Adrenal gland (tissue), 12 donors: ENCODE results near the gene SGSM1. TPM values are rescaled to one million over a fixed set of nuclear protein-coding genes. Genes with fewer than 3 reads are reported as not detected.

Experiments
- DNase-seq, 7 donors: peaks; one replicate each; pipeline ENCODE4 v3.0.0-alpha.2; 2019 to 2020
- H3K27ac ChIP-seq, 5 donors: fragments of 200-600 bp; sonication (generic) in 4 of 5; 1 replicate in 3 of 5; 2 replicates in 2 of 5; pipeline versions ENCODE4 v1.5.1 to v1.8.0; 2016 to 2020; ENCODE audit warnings: mild to moderate bottlenecking in 1 of 5
- H3K27me3 ChIP-seq: fragments of 200-600 bp; 2 replicates; pipeline ENCODE4 v1.8.0; 2021
- H3K36me3 ChIP-seq, 2 donors: fragments of 200-600 bp; replicated peaks in 1 of 2; 1 replicate in 1 of 2; 2 replicates in 1 of 2; pipeline versions ENCODE4 v1.5.1 to v1.8.0; 2018 to 2022
- H3K4me1 ChIP-seq, 2 donors: fragments of 200-600 bp; replicated peaks in 1 of 2; 1 replicate in 1 of 2; 2 replicates in 1 of 2; pipeline versions ENCODE4 v1.5.1 to v1.8.0; 2018 to 2021
- H3K4me3 ChIP-seq, 4 donors: fragments of 200-600 bp; sonication (generic) in 3 of 4; one replicate each; pipeline ENCODE4 v1.5.1; 2016 to 2018
- H3K9me3 ChIP-seq, 3 donors: fragments of 200-600 bp; sonication (generic) in 1 of 3; replicated peaks in 1 of 3; 1 replicate in 2 of 3; 2 replicates in 1 of 3; pipeline versions ENCODE4 v1.5.1 to v1.8.0; 2016 to 2021
- POLR2A ChIP-seq, 2 donors: fragments of 450-650 bp; IDR thresholded peaks; one replicate each; pipeline ENCODE4 v1.6.1; 2017; ENCODE audit warnings: antibody characterized with exemption in 2 of 2, mild to moderate bottlenecking in 2 of 2, moderate library complexity in 1 of 2
- WGBS, 4 donors: extraction: QIAGEN DNeasy Blood & Tissue Kit in 2 of 4; methylation state at CpG; one replicate each; pipeline versions ENCODE4 v1.1.5 to v1.1.7; 2013 to 2017; 5-methylcytosine and 5-hydroxymethylcytosine counted together
- intact Hi-C, 2 donors: fragments of 100-400 bp; cut with DNase I; formaldehyde crosslinking; loops; one replicate each; pipeline versions ENCODE4 v1.14.1 to v1.15.0; 2022 to 2023
- polyA plus RNA-seq, 3 donors: library from polyadenylated mRNA; stranded (reverse); fragments of 200-250 nt in 2 of 3; fragments of 350-450 nt in 1 of 3; fragmentation: Illumina TruSeq in 1 of 3; extraction: RNeasy Lipid Tissue Mini Kit (QIAGEN cat#74804) in 1 of 3; gene quantifications; one replicate each; pipeline ENCODE4 v1.2.3, GENCODE V29; 2013 to 2014
- total RNA-seq, 9 donors: library from RNA; depleted of rRNA in 4 of 9; stranded (reverse); fragments of >200 nt in 4 of 9; fragments of 120-200 nt in 1 of 9; fragmentation: NEBNext Ultra II Directional in 1 of 9; extraction: Animal tissue kit (Norgen Biotek cat#: 25700) in 1 of 9; gene quantifications; one replicate each; pipeline versions ENCODE4 v1.1.0 to v1.2.4, GENCODE V29; 2013 to 2023
- TF ChIP-seq, protein P1 (sequence below), 6 experiments: fragments of 450-650 bp in 4 of 6; fragments of 200-600 bp in 2 of 6; sonication (generic) in 1 of 6; IDR thresholded peaks; 1 replicate in 5 of 6; 2 replicates in 1 of 6; pipeline versions ENCODE4 v1.5.1 to v1.8.0; 2016 to 2021; ENCODE audit warnings: antibody characterized with exemption in 6 of 6, mild to moderate bottlenecking in 2 of 6, moderate library complexity in 1 of 6
- donor health status: healthy with polysubstance abuse.
- donor health status: Bipolar disorder and iron deficiency.
- donor health status: DM: yes; HTN: yes; CAD: no.
- donor health status: DM: no; HTN: no; CAD: no.
- donor health status: DM: no; HTN: no; CAD: no.
- donor health status: DM: yes; HTN: yes; CAD: no.

SGSM1 gene
- total and polyA plus RNA-seq, 12 donors: 1.9 to 6.8 (median 3.3) TPM

DNA sequence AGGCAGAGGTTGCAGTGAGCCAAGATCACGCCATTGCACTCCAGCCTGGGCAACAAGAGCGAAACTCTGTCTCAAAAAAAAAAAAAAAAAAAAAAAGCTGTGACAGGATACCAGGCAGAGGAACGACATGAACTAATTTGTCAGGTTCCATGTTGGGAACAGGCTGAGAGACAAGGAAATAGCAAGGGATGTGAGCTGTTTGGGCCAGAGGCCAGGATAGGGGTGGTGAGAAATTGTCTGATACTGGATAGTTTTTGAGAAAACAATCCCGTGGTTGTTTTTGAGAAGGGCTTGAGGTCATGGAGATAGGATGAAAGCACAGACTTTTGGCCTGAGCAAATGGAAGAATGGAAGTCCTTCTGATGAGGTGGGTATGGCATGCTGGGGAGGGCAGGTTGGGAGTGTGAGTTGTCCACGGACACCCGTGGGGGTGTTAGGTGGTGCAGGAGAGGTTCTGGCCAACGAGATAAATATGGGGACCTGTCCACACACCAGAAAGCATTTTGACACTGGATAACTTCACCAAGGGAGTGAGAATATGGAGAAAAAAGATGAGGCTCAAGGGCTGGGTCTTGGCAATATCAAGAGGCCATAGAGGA lies 45.2 kb upstream of the SGSM1 start:
- H3K4me3 ChIP-seq: no peak overlapping the region
- no peak overlapping the region for H3K27ac ChIP-seq
- H3K9me3 ChIP-seq: no peaks in the 10 kb centered on the region
- no peaks in the 10 kb centered on the region for H3K4me1 ChIP-seq
- WGBS, 4 donors: 55 to 67% (median 66%) methylated on average over 5 to 7 of the region's 7 CpGs
- TF ChIP-seq, protein P1, sequence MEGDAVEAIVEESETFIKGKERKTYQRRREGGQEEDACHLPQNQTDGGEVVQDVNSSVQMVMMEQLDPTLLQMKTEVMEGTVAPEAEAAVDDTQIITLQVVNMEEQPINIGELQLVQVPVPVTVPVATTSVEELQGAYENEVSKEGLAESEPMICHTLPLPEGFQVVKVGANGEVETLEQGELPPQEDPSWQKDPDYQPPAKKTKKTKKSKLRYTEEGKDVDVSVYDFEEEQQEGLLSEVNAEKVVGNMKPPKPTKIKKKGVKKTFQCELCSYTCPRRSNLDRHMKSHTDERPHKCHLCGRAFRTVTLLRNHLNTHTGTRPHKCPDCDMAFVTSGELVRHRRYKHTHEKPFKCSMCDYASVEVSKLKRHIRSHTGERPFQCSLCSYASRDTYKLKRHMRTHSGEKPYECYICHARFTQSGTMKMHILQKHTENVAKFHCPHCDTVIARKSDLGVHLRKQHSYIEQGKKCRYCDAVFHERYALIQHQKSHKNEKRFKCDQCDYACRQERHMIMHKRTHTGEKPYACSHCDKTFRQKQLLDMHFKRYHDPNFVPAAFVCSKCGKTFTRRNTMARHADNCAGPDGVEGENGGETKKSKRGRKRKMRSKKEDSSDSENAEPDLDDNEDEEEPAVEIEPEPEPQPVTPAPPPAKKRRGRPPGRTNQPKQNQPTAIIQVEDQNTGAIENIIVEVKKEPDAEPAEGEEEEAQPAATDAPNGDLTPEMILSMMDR (IDR thresholded peaks at IDR 0.05): no peak
- no peak for TF ChIP-seq POLR2A (IDR thresholded peaks at IDR 0.05)
- H3K27me3 ChIP-seq: peaks cover under 1% of the 10 kb centered on the region
- intact Hi-C loops: no loop called here
- DNase-seq: peak in 1 of 7 donors; percentile 13
- H3K36me3 ChIP-seq: no peaks in the 10 kb centered on the region

GRCh38 chr22:24761888-24762675 lies 43.9 kb upstream of the SGSM1 start:
- Histone ChIP-seq H3K27me3 (peaks cover 5% of the 10 kb centered on the region), H3K27ac (no peak overlapping the region), H3K9me3 (no peaks in the 10 kb centered on the region), H3K4me1 (no peaks in the 10 kb centered on the region), H3K36me3 (no peaks in the 10 kb centered on the region), H3K4me3 (no peak overlapping the region)
- TF ChIP-seq, protein P1 (IDR thresholded peaks at IDR 0.05): no peak
- TF ChIP-seq POLR2A (IDR thresholded peaks at IDR 0.05): no peak
- WGBS, 4 donors: 94 to 95% (median 95%) methylated on average over 10 of the region's 10 CpGs
- DNase-seq: no peak
- intact Hi-C loops: no loop called here

DNA sequence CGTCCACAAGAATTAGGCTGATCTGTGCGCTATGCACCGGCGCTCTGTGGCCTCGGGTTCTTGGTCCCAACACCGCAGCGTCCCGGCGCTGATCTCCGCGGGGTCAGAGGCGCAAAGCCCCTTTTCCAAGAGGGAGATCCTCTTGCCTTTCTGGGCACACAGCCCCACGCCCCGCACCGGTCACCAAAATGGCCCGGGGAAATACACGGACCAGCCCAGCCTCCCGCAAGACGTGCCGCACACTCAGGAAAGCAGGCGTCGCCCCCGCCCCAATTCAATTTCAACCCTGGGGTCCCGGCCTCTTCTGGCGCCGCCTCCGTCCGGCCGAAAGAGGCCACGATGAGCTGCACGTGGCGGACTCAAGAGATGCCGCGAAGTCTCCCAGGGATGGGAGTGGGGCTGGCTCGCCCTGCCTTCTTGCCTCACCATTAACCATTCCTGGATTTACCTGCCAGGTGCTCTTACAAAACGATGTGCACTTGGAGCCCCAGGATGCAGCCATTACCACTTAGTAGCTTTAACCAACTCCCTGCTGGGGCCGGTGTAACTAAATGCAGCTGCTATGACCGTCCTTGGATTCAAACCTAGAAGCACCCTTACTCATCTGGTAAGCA lies 42.0 kb upstream of the SGSM1 start:
- intact Hi-C loops: no loop called here
- H3K4me3 ChIP-seq: no peak overlapping the region
- 68 to 79% (median 74%) methylated on average over 15 to 38 of the region's 38 CpGs for whole genome bisulfite sequencing, 4 donors
- no peaks in the 10 kb centered on the region for H3K36me3 ChIP-seq
- no peak for DNase-seq
- no peaks in the 10 kb centered on the region for H3K4me1 ChIP-seq
- peaks cover 5% of the 10 kb centered on the region for H3K27me3 ChIP-seq
- TF ChIP-seq POLR2A (IDR thresholded peaks at IDR 0.05): no peak
- no peaks in the 10 kb centered on the region for H3K9me3 ChIP-seq
- no peak overlapping the region for H3K27ac ChIP-seq

DNA sequence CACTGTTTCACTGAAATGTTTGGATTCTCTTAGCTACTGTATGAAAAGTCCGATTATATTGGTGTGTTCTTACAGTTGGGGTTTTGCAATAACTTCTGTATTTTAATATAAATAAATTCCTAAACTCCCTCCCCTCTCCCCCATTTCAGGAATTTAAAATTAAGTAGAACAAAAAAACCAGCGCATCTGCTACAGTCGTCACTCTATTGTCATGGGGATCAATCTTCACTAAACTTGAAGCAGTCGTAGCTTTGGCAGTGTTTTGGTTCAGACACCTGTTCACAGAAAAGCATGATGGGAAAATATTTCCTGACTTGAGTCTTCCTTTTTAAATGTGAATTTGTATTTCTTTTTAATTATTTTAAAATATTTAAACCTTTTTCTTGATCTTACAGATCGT lies 40.8 kb upstream of the SGSM1 start:
- no peak overlapping the region for H3K27ac ChIP-seq
- no peak for DNase-seq
- WGBS, 4 donors: 76 to 81% (median 77%) methylated on average over 5 of the region's 5 CpGs
- H3K27me3 ChIP-seq: peaks cover 5% of the 10 kb centered on the region
- no peak for TF ChIP-seq POLR2A (IDR thresholded peaks at IDR 0.05)
- TF ChIP-seq, protein P1 (IDR thresholded peaks at IDR 0.05): no peak
- no peaks in the 10 kb centered on the region for H3K9me3 ChIP-seq
- intact Hi-C loops: loop anchor here in 1 of 2 donors (5.0 kb wide), 1 partner anchor 87 kb away; no protein-coding TSS in a partner anchor
- H3K4me1 ChIP-seq: no peaks in the 10 kb centered on the region
- H3K4me3 ChIP-seq: no peak overlapping the region
- no peaks in the 10 kb centered on the region for H3K36me3 ChIP-seq
